ENCODE measurements around the gene MOAP1. TPM values are rescaled to one million over a fixed set of nuclear protein-coding genes. Genes with fewer than 3 reads are reported as not detected.

The MOAP1 gene
- total and polyA plus RNA-seq, 4 donors = 7.8 to 13.2 (median 11.7) TPM

GRCh38 chr14:93220509-93220908 lies 35.8 kb upstream of the MOAP1 start:
- Histone ChIP-seq H3K27ac (ENCODE audit: low read depth in 1 of 2, low read length in 2 of 2) (no peak overlapping the region), H3K9ac (ENCODE audit: low read depth in 1 of 2, low read length in 2 of 2) (no peak overlapping the region), H3K4me3 (ENCODE audit: low read depth in 1 of 3, low read length in 3 of 3) (no peak overlapping the region), H3K9me3 (ENCODE audit: control insufficient read depth in 4 of 4, low read length in 3 of 4) (no peaks in the 10 kb centered on the region), H3K36me3 (ENCODE audit: control insufficient read depth in 4 of 4, insufficient read depth in 3 of 4, low read depth in 1 of 4, low read length in 3 of 4) (peaks cover 14 to 52% (median 27%) of the 10 kb centered on the region in 4 donors), H3K27me3 (ENCODE audit: control insufficient read depth in 4 of 4, insufficient read depth in 4 of 4, low read length in 3 of 4) (no peaks in the 10 kb centered on the region), H3K4me1 (ENCODE audit: control insufficient read depth in 4 of 4, insufficient read depth in 4 of 4, low read length in 3 of 4) (no peaks in the 10 kb centered on the region)
- TF ChIP-seq HNF4G (IDR thresholded peaks at IDR 0.05) = no peak
- DNase-seq (ENCODE audit: low spot score) = no peak

- Histone ChIP-seq H3K27me3 (ENCODE audit: control insufficient read depth in 4 of 4, insufficient read depth in 4 of 4, low read length in 3 of 4) (no peaks in the 10 kb centered on the region), H3K4me3 (ENCODE audit: low read depth in 1 of 3, low read length in 3 of 3) (no peak overlapping the region), H3K9ac (ENCODE audit: low read depth in 1 of 2, low read length in 2 of 2) (no peak overlapping the region), H3K27ac (ENCODE audit: low read depth in 1 of 2, low read length in 2 of 2) (no peak overlapping the region), H3K36me3 (ENCODE audit: control insufficient read depth in 4 of 4, insufficient read depth in 3 of 4, low read depth in 1 of 4, low read length in 3 of 4) (peaks cover 16 to 58% (median 31%) of the 10 kb centered on the region in 4 donors), H3K4me1 (ENCODE audit: control insufficient read depth in 4 of 4, insufficient read depth in 4 of 4, low read length in 3 of 4) (no peaks in the 10 kb centered on the region), H3K9me3 (ENCODE audit: control insufficient read depth in 4 of 4, low read length in 3 of 4) (no peaks in the 10 kb centered on the region)
- no peak for DNase-seq (ENCODE audit: low spot score)
- 48% methylated on average over 3 of the region's 3 CpGs for WGBS
- TF ChIP-seq ZBTB33 (IDR thresholded peaks at IDR 0.05) (no peak), REST (IDR thresholded peaks at IDR 0.05) (no peak), MAX (IDR thresholded peaks at IDR 0.05) (no peak), YY1 (IDR thresholded peaks at IDR 0.05) (no peak), RAD21 (IDR thresholded peaks at IDR 0.05) (peak; percentile 80), CTCF (IDR thresholded peaks at IDR 0.05; ENCODE audit: low read depth, low read length, missing input control) (peak; percentile 50), NR2F2 (IDR thresholded peaks at IDR 0.05) (no peak), GABPA (IDR thresholded peaks at IDR 0.05 in 1 of 2, conservative IDR thresholded peaks at IDR 0.05 in 1 of 2) (no peak), HNF4A (conservative IDR thresholded peaks at IDR 0.05) (no peak), JUND (IDR thresholded peaks at IDR 0.05) (no peak), RXRA (IDR thresholded peaks at IDR 0.05) (no peak), HNF4G (IDR thresholded peaks at IDR 0.05) (no peak)
Measured at GRCh38 chr14:93219103-93219726, 34.5 kb upstream of the MOAP1 start.

All from liver (tissue), 9 donors.